ENCODE measurements around the gene CCDC43. TPM values are rescaled to one million over a fixed set of nuclear protein-coding genes. Genes with fewer than 3 reads are reported as not detected.

CCDC43 gene
- total and polyA plus RNA-seq, 2 donors (not counting 3 experiments of a cell fraction or from before 2014, with no cell fraction given): 5.9 to 31.7 TPM

DNA sequence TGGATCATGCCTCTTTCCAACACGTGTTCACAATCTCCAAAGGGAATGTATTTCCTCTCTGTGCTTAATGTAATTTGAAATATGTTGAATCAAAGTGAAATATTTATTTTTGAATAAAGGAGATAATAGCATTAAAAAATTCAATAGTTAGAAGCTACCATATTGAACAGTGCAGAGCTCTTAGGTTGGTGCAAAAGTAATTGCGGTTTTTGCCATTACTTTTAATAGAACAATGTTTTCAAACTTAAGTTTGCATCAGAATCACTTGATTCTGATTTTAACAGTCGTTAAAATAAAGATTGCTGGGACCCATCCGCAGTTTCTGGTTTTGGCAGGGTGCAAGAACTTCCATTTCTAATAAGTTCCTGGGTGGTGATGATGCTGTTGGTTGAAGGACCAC lies 43.3 kb downstream of the CCDC43 start:
- FAIRE-seq: no peak
- no peaks in the 10 kb centered on the region for H3K4me1 ChIP-seq (ENCODE audit: control insufficient read depth, extremely low read depth, insufficient read depth, low read length)
- dilution Hi-C loops (cut with MboI; ENCODE audit: extremely low pct_ligation_motif_present, low sequenced_read_pairs): no loop called here
- no peak overlapping the region for H3K9ac ChIP-seq (replicated peaks; ENCODE audit: extremely low read depth, insufficient read depth, low read length)
- H3K27ac ChIP-seq (ENCODE audit: insufficient read depth, low read depth, low read length): no peak overlapping the region
- H3K9me1 ChIP-seq (replicated peaks; ENCODE audit: control insufficient read depth, extremely low read depth, insufficient read depth, low read length): no peaks in the 10 kb centered on the region
- H3K79me2 ChIP-seq (ENCODE audit: control insufficient read depth, insufficient read depth, low read length): no peaks in the 10 kb centered on the region
- no peak for DNase-seq (ENCODE audit: low read depth, low spot score)
- peaks cover 5 to 25% of the 10 kb centered on the region in 2 experiments for H3K27me3 ChIP-seq (ENCODE audit: control insufficient read depth in 2 of 2, insufficient read depth in 2 of 2, low read length in 2 of 2)
- no peaks in the 10 kb centered on the region for H3K36me3 ChIP-seq (ENCODE audit: control insufficient read depth in 2 of 2, extremely low read depth in 1 of 2, insufficient read depth in 2 of 2, low read length in 2 of 2)
- no peaks in the 10 kb centered on the region for H3K9me3 ChIP-seq (replicated peaks; ENCODE audit: control insufficient read depth, insufficient read depth, low read length)
- intact Hi-C loops (cut with micrococcal nuclease): no loop called here
- no peak overlapping the region for H2AFZ ChIP-seq (ENCODE audit: low read depth, low read length)
- no TSS peak for BruUV-seq (replicated peaks)
- POLR2A ChIA-PET: no interaction called here
- no peak overlapping the region for H3K4me2 ChIP-seq (ENCODE audit: insufficient read depth, low read length)
- no peak overlapping the region for H3K4me3 ChIP-seq (replicated peaks in 1 of 3; ENCODE audit: insufficient read depth in 1 of 3, low read depth in 1 of 3, low read length in 3 of 3)
- H4K20me1 ChIP-seq (replicated peaks; ENCODE audit: control insufficient read depth, extremely low read depth, insufficient read depth, low read length): no peaks in the 10 kb centered on the region
- TF ChIP-seq, protein P1, sequence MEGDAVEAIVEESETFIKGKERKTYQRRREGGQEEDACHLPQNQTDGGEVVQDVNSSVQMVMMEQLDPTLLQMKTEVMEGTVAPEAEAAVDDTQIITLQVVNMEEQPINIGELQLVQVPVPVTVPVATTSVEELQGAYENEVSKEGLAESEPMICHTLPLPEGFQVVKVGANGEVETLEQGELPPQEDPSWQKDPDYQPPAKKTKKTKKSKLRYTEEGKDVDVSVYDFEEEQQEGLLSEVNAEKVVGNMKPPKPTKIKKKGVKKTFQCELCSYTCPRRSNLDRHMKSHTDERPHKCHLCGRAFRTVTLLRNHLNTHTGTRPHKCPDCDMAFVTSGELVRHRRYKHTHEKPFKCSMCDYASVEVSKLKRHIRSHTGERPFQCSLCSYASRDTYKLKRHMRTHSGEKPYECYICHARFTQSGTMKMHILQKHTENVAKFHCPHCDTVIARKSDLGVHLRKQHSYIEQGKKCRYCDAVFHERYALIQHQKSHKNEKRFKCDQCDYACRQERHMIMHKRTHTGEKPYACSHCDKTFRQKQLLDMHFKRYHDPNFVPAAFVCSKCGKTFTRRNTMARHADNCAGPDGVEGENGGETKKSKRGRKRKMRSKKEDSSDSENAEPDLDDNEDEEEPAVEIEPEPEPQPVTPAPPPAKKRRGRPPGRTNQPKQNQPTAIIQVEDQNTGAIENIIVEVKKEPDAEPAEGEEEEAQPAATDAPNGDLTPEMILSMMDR (IDR thresholded peaks at IDR 0.05; ENCODE audit: extremely low read depth in 1 of 2, insufficient read depth in 1 of 2, low read depth in 1 of 2, low read length in 2 of 2): no peak
- TF ChIP-seq FOS (IDR thresholded peaks at IDR 0.05; ENCODE audit: borderline replicate concordance, insufficient read depth, low read length): no peak
- no peak for TF ChIP-seq MYC (IDR thresholded peaks at IDR 0.05; ENCODE audit: low read depth, low read length)
- TF ChIP-seq POLR2AphosphoS5 (IDR thresholded peaks at IDR 0.05; ENCODE audit: insufficient read depth, low read depth, low read length): no peak
- no peak for TF ChIP-seq JUN (IDR thresholded peaks at IDR 0.05; ENCODE audit: borderline replicate concordance, insufficient read depth, insufficient read length, low read depth)
- TF ChIP-seq EZH2 (IDR thresholded peaks at IDR 0.05; ENCODE audit: borderline replicate concordance, low read depth, low read length, severe bottlenecking): no peak
- CTCF ChIA-PET: interaction anchor here (1.7 to 2.1 kb wide), 3 partner anchors 9 to 123 kb away, joined by 5 to 6 read pairs (median 6); partner anchors contain the start of gene MEIOC

Data from endothelial cell of umbilical vein (primary cell).